ENCODE data around the gene GPR142. TPM values are rescaled to one million over a fixed set of nuclear protein-coding genes. Genes with fewer than 3 reads are reported as not detected.

Gene GPR142
- total and polyA plus RNA-seq, 4 donors = 0.05 to 0.08 TPM; not detected in 2

- no peak overlapping the region for H3K4me3 ChIP-seq (ENCODE audit: low read depth in 1 of 3, low read length in 3 of 3)
- peaks cover 0 to 8% (median 6%) of the 10 kb centered on the region in 4 donors for H3K27me3 ChIP-seq (ENCODE audit: control insufficient read depth in 4 of 4, insufficient read depth in 4 of 4, low read length in 3 of 4)
- peaks cover 0 to 15% (median 8%) of the 10 kb centered on the region in 4 donors for H3K4me1 ChIP-seq (ENCODE audit: control insufficient read depth in 4 of 4, insufficient read depth in 4 of 4, low read length in 3 of 4)
- WGBS = 68% methylated on average over 3 of the region's 3 CpGs
- no peak for TF ChIP-seq YY1 (IDR thresholded peaks at IDR 0.05)
- TF ChIP-seq ATF3 (IDR thresholded peaks at IDR 0.05) = no peak
- TF ChIP-seq HNF4G (IDR thresholded peaks at IDR 0.05) = no peak
- no peak for TF ChIP-seq REST (IDR thresholded peaks at IDR 0.05)
- TF ChIP-seq EGR1 (IDR thresholded peaks at IDR 0.05; ENCODE audit: low read depth in 2 of 2) = no peak
- no peaks in the 10 kb centered on the region for H3K36me3 ChIP-seq (ENCODE audit: control insufficient read depth in 4 of 4, insufficient read depth in 3 of 4, low read depth in 1 of 4, low read length in 3 of 4)
- no peaks in the 10 kb centered on the region for H3K9me3 ChIP-seq (ENCODE audit: control insufficient read depth in 4 of 4, low read length in 3 of 4)
- no peak overlapping the region for H3K27ac ChIP-seq (ENCODE audit: low read depth in 1 of 2, low read length in 2 of 2)
- H3K9ac ChIP-seq (ENCODE audit: low read depth in 1 of 2, low read length in 2 of 2) = no peak overlapping the region
- no peak for DNase-seq (ENCODE audit: low spot score)
These were observed 37.9 kb upstream of the GPR142 start for GRCh38 chr17:74329378-74329777.

GRCh38 chr17:74330446-74330845 lies 36.9 kb upstream of the GPR142 start:
- Histone ChIP-seq H3K9ac (ENCODE audit: low read depth in 1 of 2, low read length in 2 of 2) (no peak overlapping the region), H3K4me3 (ENCODE audit: low read depth in 1 of 3, low read length in 3 of 3) (no peak overlapping the region), H3K4me1 (ENCODE audit: control insufficient read depth in 4 of 4, insufficient read depth in 4 of 4, low read length in 3 of 4) (peaks cover 0 to 12% (median 7%) of the 10 kb centered on the region in 4 donors), H3K36me3 (ENCODE audit: control insufficient read depth in 4 of 4, insufficient read depth in 3 of 4, low read depth in 1 of 4, low read length in 3 of 4) (no peaks in the 10 kb centered on the region), H3K9me3 (ENCODE audit: control insufficient read depth in 4 of 4, low read length in 3 of 4) (no peaks in the 10 kb centered on the region), H3K27ac (ENCODE audit: low read depth in 1 of 2, low read length in 2 of 2) (no peak overlapping the region), H3K27me3 (ENCODE audit: control insufficient read depth in 4 of 4, insufficient read depth in 4 of 4, low read length in 3 of 4) (peaks cover 0 to 6% (median 3%) of the 10 kb centered on the region in 4 donors)
- 45% methylated on average over 8 of the region's 8 CpGs for WGBS
- TF ChIP-seq HNF4A (conservative IDR thresholded peaks at IDR 0.05) = no peak
- no peak for TF ChIP-seq YY1 (IDR thresholded peaks at IDR 0.05)
- no peak for TF ChIP-seq CTCF (IDR thresholded peaks at IDR 0.05; ENCODE audit: low read depth, low read length, missing input control)
- TF ChIP-seq NR2F2 (IDR thresholded peaks at IDR 0.05) = no peak
- TF ChIP-seq EGR1 (IDR thresholded peaks at IDR 0.05; ENCODE audit: low read depth in 2 of 2) = no peak
- no peak for TF ChIP-seq ATF3 (IDR thresholded peaks at IDR 0.05)
- no peak for TF ChIP-seq GABPA (IDR thresholded peaks at IDR 0.05 in 1 of 2, conservative IDR thresholded peaks at IDR 0.05 in 1 of 2)
- no peak for TF ChIP-seq RAD21 (IDR thresholded peaks at IDR 0.05)
- no peak for TF ChIP-seq FOXA1 (IDR thresholded peaks at IDR 0.05)
- no peak for TF ChIP-seq MAX (IDR thresholded peaks at IDR 0.05)
- TF ChIP-seq HNF4G (IDR thresholded peaks at IDR 0.05) = no peak
- no peak for TF ChIP-seq FOXA2 (IDR thresholded peaks at IDR 0.05)
- TF ChIP-seq JUND (IDR thresholded peaks at IDR 0.05) = no peak
- TF ChIP-seq TAF1 (conservative IDR thresholded peaks at IDR 0.05) = no peak
- TF ChIP-seq ZBTB33 (IDR thresholded peaks at IDR 0.05) = no peak
- no peak for DNase-seq (ENCODE audit: low spot score)

All from liver (tissue), 9 donors.